HG03066 (cell line): ENCODE measurements around the gene RASSF6.
"Not testable (repeated sequence)": the region's sequence is repeated elsewhere in the genome, so short reads cannot be mapped to it uniquely, and the experiment has no call there.

Experiments used
- ATAC-seq: cut with Tn5 transposase; IDR thresholded peaks from one replicate; pipeline ENCODE4 v1.9.1; 2021; ENCODE audit warnings: low read depth; ENCODE audit not compliant: unreplicated experiment

The RASSF6 gene

DNA sequence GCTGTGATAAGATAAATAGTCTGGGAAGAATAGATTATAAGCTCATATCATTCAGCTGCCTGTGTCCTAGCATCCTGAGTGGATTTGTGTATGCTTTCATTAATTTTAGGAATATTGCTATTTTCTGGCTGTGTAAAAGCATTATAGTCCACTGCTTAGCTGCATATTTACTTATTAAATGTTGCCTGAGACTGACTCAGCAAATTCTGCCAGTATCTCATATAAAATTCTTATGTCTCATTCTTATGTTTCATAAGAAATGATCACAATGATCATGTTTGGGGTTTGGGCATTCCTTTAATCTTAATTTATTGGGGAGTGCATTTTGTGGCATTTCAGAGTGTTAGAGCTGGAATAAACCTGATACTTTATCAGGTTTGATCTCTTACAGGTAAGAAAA lies 34.9 kb downstream of the RASSF6 start:
- ATAC-seq, result no peak

DNA sequence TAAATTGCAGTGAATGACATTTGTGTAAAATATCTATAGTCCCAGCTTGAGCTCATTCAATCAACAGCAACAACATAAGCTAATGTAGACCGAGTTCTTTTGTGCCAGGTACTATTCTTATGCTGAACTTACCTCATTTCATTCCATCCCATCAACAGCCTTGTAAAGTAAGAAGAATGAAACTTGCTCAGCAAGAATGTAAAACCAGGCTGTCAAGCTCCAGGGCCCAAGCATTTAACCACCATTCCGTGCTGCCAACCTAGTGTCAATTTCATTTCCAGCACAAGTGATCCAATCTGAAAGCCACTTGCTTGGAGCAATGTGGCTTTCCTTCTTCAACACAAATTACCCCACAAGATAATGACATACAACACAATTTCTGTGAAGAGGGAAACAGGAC lies 36.6 kb downstream of the RASSF6 start:
- ATAC-seq, result no peak

DNA sequence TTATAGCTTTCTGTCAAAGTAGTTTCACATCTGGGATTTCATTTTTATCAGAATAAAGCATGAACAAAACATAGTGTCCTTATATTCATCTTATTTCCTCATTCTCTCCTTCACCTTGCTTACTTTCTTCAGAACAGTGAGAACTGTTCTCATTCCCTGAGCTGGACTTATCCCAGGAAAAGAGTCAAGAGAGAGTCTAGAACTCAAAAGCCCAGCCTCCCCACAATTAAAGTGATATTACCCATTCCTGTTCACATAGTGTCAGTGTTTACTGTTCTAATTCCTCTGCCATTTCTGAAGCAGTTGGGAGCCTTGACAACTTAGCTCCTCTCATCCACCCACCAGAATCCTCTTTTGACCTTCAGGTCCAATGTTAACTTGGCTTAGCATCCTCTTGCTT lies 42.9 kb downstream of the RASSF6 start:
- no peak for ATAC-seq

DNA sequence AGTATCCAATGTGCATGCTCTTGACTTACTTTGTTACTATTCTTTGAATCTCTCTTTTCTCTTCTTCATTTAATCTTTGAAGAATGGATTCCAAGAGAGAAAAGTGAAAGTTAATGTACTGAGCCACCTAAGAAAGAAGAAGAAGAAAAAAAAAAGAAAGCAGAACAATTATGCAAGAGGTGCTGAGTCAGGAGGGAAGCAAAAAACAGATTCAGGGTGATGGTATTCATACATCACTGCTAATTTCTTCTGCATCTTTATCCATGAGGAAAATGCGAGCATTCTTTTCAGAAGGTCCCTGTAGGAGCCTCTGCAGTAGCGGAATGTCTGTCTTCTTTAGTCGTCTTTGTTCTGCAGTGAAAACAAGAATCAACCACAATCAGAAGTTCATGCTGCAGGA lies 43.9 kb downstream of the RASSF6 start:
- ATAC-seq, result no peak

DNA sequence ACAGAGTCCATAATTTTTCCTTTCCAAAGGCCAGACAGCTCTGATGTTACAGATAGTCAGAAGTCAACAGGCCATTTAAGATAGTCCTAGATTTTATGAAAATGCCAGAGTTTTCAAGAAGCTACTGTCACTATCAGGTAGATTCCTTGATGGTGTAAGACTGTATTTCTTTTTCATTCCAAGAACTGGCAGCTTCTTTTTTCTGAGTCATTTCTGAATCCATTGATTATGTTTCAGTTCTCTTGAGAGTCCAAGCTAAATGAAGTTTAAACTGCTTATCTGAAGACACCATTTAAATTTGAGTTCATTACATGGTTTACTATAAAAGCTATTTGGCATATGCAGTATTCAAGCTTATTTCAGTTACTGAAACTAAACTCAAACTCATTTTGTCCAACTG lies 44.6 kb downstream of the RASSF6 start:
- no peak for ATAC-seq

GRCh38 chr4:73573794-73574528 lies 46.3 kb downstream of the RASSF6 start:
- peak; percentile 88 for ATAC-seq

GRCh38 chr4:73550865-73551264 lies 69.4 kb downstream of the RASSF6 start:
- not testable (repeated sequence) for ATAC-seq

GRCh38 chr4:73544620-73545019 lies 75.6 kb downstream of the RASSF6 start:
- no peak for ATAC-seq

DNA sequence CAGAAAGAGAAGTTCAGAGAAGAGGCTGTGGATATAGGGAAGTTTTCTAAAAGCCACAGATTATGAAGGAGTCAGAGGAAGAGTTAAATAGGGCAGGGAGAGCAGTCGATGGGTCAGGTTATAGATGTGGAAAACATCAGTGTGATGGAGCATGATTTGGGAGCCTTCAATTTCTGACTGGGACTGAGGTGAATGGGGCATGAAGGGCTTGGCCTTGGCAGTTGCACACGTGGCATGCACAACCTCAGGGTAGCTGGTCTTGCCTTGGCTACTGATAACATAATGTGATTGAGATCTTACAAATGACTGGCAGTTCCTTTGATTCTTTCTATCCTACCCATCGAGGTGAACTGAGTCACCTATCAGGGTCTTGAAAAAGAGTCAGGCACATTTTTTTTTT lies 79.0 kb downstream of the RASSF6 start:
- ATAC-seq, result no peak

DNA sequence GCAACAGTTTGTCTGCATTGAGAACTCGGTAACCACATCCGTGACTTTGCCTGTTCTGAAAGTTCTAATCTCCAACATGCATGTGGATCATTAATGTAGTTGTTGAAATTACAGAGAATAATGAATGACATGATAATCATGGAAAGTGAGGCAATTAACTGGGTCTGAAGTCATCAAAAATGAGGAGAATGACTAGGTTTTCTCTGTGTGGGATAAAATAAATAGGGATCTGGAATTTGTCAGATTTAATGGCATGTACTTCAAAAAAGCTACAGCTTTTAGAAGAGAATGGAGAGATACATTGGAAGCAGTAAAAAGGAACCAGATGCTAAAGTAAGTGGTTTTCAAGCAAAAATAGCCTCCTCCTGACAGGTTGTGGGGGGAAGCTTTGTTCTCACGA lies 79.4 kb downstream of the RASSF6 start:
- ATAC-seq, result no peak

GRCh38 chr4:73539386-73539785 lies 80.8 kb downstream of the RASSF6 start:
- no peak for ATAC-seq

- ATAC-seq, result no peak
Observed at GRCh38 chr4:73538162-73538561, 82.1 kb downstream of the RASSF6 start.

GRCh38 chr4:73533515-73534422 lies 86.5 kb downstream of the RASSF6 start:
- ATAC-seq, result no peak

DNA sequence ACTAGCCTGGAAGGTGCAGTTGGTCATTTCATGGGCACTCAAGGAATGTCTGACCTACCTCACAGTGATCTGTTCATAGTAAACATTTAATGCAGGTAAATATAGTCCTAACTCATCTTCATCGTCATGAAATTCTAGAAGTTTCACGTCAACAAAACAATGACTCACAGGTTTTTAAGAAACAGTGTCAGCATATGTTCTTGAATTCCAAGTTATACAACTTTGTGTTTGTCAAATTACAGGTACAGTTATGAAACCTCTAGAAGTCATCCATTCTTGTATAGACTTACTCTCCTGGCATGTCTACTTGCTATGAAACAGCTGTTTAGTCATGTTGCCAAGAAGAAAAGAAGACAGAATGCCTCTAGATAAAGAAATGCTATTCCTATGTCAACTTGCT lies 92.1 kb downstream of the RASSF6 start:
- no peak for ATAC-seq

DNA sequence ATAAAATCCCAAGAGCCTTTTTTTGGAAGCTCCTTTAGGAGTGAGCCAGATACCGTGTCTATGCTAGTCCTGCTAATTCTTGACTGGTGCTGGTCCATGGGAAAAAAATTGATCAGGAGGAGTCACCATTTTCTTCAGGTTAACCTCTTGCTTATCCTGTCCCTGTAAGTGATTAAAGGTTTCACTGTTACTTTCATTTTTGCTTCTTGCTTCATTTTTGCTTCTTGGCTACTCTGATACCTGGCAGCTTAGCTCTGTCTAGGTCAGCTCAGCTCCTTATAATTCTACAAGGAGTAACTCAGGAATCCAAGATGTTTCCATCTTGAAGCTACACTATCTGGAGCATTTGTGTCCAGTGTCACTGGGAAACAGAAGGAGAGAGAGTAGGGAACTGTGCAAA lies 93.0 kb downstream of the RASSF6 start:
- peak; percentile 81 for ATAC-seq

DNA sequence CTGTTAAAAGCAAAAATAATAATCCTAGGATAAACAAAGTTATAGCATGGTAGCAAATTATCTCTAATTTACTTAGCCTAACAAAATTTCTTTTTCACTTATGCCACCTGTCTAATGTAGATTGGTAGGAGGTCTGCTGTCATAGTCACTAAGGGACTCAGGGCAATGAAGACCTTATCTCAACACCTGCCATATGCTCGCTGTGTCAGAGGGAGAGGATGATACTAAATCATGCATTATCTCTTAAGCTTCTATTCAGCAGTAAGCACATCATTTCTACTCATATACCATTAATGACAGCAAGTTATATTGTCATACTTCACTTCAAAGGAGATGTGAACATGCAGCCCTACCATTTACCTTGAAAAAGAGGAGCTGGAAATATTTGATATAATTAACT lies 94.6 kb downstream of the RASSF6 start:
- no peak for ATAC-seq

GRCh38 chr4:73523126-73523525 lies 97.1 kb downstream of the RASSF6 start:
- ATAC-seq, result no peak
